Measurements from ENCODE around the gene ENTREP1.
"Not testable (repeated sequence)": the region's sequence is repeated elsewhere in the genome, so short reads cannot be mapped to it uniquely, and the experiment has no call there.

Gene ENTREP1

DNA sequence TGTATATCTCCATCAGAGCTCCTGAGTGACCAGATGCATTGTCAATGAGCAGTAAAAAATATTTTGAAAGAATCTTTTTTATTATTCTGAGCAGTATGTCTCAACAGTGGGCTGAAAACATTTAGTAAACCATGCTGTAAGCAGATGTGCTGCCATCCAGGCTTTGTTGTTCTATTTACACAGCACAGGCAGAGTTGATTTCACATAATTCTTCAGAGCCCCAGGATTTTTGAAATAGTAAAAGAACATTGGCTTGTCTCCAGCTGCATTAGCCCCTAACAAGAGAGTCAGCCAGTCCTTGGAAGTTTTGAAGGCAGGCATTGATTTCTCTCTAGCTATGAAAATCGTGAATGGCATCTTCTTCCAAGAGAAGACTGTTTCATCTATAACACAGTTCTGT is 25.2 kb upstream of the ENTREP1 start:
- Histone ChIP-seq H3K9ac (ENCODE audit: low read depth, low read length) (no peak overlapping the region), H3K9me3 (ENCODE audit: insufficient read depth, low read depth, low read length) (no peaks in the 10 kb centered on the region), H3K4me3 (ENCODE audit: low read length) (no peak overlapping the region), H3K36me3 (ENCODE audit: insufficient read depth, low read depth, low read length) (no peaks in the 10 kb centered on the region), H3K4me1 (ENCODE audit: insufficient read depth, low read length) (no peaks in the 10 kb centered on the region), H3K27me3 (ENCODE audit: insufficient read depth, low read length) (no peaks in the 10 kb centered on the region), H3K27ac (ENCODE audit: low read length) (no peak overlapping the region)

DNA sequence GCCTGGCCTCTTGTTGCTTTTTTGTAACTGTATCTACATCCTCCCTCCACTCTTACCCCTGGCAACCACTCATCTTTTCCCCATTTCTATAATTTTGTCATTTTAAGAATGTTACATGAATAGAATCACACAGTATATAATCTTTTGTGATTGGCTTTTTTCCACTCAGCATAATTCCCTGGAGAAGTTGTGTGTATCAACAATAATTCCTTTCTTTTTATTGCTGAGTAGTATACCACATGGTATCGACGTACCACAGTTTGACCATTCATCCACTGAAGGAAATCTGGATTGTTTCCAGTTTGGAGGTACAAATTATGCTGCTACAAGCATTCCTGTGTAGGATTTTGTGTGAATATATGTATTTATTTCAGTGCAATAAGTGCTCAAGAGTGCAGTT is 21.7 kb upstream of the ENTREP1 start:
- peaks cover 11% of the 10 kb centered on the region for H3K4me1 ChIP-seq (ENCODE audit: insufficient read depth, low read length)
- no peak overlapping the region for H3K4me3 ChIP-seq (ENCODE audit: low read length)
- no peaks in the 10 kb centered on the region for H3K27me3 ChIP-seq (ENCODE audit: insufficient read depth, low read length)
- no peaks in the 10 kb centered on the region for H3K9me3 ChIP-seq (ENCODE audit: insufficient read depth, low read depth, low read length)
- no peaks in the 10 kb centered on the region for H3K36me3 ChIP-seq (ENCODE audit: insufficient read depth, low read depth, low read length)
- H3K9ac ChIP-seq (ENCODE audit: low read depth, low read length): no peak overlapping the region
- no peak overlapping the region for H3K27ac ChIP-seq (ENCODE audit: low read length)

DNA sequence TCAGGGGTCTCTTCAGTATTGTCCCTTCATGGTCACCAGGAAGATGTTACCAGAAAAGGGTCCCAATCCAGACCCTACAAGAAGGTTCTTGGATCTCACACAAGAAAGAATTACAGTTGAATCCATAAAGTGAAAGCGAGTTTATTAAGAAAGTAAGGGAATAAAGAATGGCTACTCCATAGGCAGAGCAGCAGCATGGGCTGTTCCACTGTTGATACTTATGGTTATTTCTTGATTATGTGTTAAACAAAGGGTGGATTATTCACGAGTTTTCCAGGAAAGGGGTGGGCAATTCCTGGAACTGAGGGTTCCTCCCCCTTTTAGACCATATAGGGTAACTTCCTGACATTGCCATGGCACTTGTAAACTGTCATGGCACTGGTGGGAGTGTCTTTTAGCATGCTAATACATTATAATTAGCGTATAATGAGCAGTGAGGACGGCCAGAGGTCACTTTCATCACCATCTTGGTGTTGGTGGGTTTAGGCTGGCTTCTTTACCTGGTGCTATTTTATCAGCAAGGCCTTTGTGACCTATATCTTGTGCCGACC is 18.0 kb upstream of the ENTREP1 start:
- peaks cover 13% of the 10 kb centered on the region; the same call in 1 of the 2 replicates for H3K9me3 ChIP-seq (ENCODE audit: insufficient read depth, low read depth, low read length)
- H3K9ac ChIP-seq (ENCODE audit: low read depth, low read length): peak overlapping the region; percentile 56; the same call in 1 of the 2 replicates
- peaks cover 19% of the 10 kb centered on the region for H3K4me1 ChIP-seq (ENCODE audit: insufficient read depth, low read length)
- peak overlapping the region; percentile 10; the same call in 1 of the 2 replicates for H3K4me3 ChIP-seq (ENCODE audit: low read length)
- not testable (repeated sequence) for H3K36me3 ChIP-seq (ENCODE audit: insufficient read depth, low read depth, low read length); H3K27me3 ChIP-seq (ENCODE audit: insufficient read depth, low read length)
- peak overlapping the region; percentile 67 for H3K27ac ChIP-seq (ENCODE audit: low read length)

DNA sequence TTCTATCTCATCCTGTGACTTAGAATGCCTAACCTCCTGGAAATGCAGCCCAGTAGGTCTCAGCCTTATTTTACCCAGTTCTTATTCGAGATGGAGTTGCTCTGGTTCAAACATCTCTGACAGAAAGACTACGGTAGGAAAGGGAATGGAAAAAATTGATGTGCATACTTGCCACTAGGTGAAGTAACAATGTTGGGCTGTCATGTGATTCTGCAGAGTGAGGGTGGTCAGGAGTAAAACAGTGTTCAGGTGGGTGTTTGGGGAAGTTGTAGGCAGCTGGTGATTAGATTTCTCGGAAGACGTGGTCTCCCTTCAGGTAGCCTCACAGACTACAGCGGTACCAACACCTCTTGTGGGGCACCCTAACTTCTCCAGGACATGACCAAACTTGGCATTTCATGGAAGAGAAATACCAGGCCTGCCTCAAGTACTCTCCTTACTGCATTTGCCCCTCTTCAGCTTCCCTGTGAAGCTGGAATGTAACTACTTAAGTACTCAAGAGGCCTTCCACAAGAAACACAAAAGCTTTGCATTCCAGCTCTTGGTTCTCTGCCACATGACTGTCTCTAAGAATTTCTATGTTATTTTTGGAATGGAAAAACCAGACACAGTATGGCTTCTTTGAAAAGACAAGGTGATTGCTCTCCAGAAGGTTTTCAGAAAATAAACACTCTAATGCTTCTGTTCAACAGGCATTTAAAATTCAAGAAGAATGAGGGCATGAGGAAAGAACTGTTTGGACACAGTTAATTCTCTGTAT is 17.4 kb upstream of the ENTREP1 start:
- no peaks in the 10 kb centered on the region for H3K27me3 ChIP-seq (ENCODE audit: insufficient read depth, low read length)
- H3K9ac ChIP-seq (ENCODE audit: low read depth, low read length): peak overlapping the region; percentile 56
- H3K36me3 ChIP-seq (ENCODE audit: insufficient read depth, low read depth, low read length): no peaks in the 10 kb centered on the region
- peak overlapping the region; percentile 40; the same call in 1 of the 2 replicates for H3K4me3 ChIP-seq (ENCODE audit: low read length)
- peaks cover 19% of the 10 kb centered on the region for H3K4me1 ChIP-seq (ENCODE audit: insufficient read depth, low read length)
- H3K27ac ChIP-seq (ENCODE audit: low read length): peak overlapping the region; percentile 67
- peaks cover 20% of the 10 kb centered on the region for H3K9me3 ChIP-seq (ENCODE audit: insufficient read depth, low read depth, low read length)

DNA sequence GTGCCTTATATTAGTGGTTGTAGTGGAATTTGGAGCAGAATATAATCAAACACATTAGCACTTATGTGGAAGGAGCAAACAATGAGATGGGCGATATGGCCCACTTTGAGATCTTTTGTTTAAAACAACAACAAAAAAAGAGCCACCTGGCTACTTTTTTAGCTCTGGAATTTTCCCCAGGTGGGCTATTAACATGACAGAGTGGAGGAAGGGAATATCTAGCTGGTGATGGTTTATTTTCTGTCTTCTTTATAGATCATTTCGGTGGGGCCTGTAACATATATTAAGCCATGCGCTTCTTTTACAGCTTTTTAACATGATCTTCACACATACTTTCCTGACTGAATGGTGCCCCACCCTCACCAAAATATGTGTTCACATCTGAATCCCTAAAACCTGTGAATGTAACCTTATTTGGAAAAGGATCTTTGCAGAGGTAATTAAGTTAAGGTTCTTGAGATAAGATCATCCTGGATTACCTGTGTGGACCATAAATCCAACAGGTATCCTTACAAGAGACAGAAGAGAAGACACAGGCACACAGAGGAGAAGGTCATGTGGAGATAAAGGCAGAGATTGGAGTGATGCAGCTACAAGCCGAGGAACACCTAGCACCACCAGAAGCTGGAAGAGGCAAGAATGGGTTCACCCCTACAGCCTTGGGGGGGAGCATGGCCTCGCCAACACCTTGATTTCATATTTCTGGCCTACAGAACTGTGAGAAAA is 16.6 kb upstream of the ENTREP1 start:
- H3K4me1 ChIP-seq (ENCODE audit: insufficient read depth, low read length): peaks cover 19% of the 10 kb centered on the region
- peak overlapping the region; percentile 55 for H3K9ac ChIP-seq (ENCODE audit: low read depth, low read length)
- peak overlapping the region; percentile 67 for H3K27ac ChIP-seq (ENCODE audit: low read length)
- no peaks in the 10 kb centered on the region for H3K36me3 ChIP-seq (ENCODE audit: insufficient read depth, low read depth, low read length)
- H3K9me3 ChIP-seq (ENCODE audit: insufficient read depth, low read depth, low read length): peaks cover 27% of the 10 kb centered on the region
- H3K27me3 ChIP-seq (ENCODE audit: insufficient read depth, low read length): no peaks in the 10 kb centered on the region
- H3K4me3 ChIP-seq (ENCODE audit: low read length): peak overlapping the region; percentile 40; the same call in 1 of the 2 replicates

DNA sequence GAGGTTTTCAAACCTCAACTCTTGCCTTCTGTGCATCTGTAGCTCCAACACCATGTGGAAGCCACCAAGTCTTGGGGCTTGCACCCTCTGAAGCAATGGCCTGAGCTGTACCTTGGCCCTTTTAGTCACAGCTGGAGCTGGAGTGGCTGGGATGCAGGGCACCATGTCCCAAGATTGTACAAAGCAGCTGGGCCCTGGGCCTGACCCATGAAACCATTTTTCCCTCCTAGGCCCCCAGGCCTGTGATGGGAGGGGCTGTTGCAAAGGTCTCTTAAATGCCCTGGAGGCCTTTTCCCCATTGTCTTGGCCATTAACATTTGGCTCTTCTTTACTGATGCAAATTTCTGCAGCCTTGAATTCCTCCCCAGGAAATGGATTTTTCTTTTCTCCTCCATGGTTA is 11.8 kb upstream of the ENTREP1 start:
- no peaks in the 10 kb centered on the region for H3K27me3 ChIP-seq (ENCODE audit: insufficient read depth, low read length)
- no peak overlapping the region for H3K27ac ChIP-seq (ENCODE audit: low read length)
- H3K9ac ChIP-seq (ENCODE audit: low read depth, low read length): no peak overlapping the region
- H3K36me3 ChIP-seq (ENCODE audit: insufficient read depth, low read depth, low read length): no peaks in the 10 kb centered on the region
- H3K9me3 ChIP-seq (ENCODE audit: insufficient read depth, low read depth, low read length): peaks cover 37% of the 10 kb centered on the region
- peaks cover 9% of the 10 kb centered on the region; the same call in 1 of the 2 replicates for H3K4me1 ChIP-seq (ENCODE audit: insufficient read depth, low read length)
- no peak overlapping the region for H3K4me3 ChIP-seq (ENCODE audit: low read length)

DNA sequence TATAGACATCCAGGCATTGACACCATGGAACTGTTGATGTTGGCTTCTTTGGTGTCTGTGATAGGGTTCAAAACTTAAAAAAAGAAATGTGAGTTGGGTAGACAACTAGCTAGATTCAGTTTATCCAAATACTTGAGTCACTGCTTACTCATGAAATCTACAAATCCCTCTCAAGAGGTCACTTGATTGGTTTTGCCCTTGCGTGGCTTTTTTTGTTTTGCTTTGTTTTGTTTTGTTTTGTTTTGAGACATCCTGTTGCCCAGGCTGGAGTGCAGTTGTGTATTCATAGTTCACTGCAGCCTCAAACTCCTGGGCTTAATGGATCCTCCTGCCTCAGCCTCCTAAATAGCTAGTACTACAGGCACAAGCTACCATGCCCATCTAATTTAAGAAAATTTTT is 10.5 kb upstream of the ENTREP1 start:
- no peaks in the 10 kb centered on the region for H3K27me3 ChIP-seq (ENCODE audit: insufficient read depth, low read length)
- peaks cover 5% of the 10 kb centered on the region; the same call in 1 of the 2 replicates for H3K4me1 ChIP-seq (ENCODE audit: insufficient read depth, low read length)
- H3K27ac ChIP-seq (ENCODE audit: low read length): no peak overlapping the region
- no peak overlapping the region for H3K4me3 ChIP-seq (ENCODE audit: low read length)
- H3K36me3 ChIP-seq (ENCODE audit: insufficient read depth, low read depth, low read length): no peaks in the 10 kb centered on the region
- H3K9me3 ChIP-seq (ENCODE audit: insufficient read depth, low read depth, low read length): peaks cover 37% of the 10 kb centered on the region
- H3K9ac ChIP-seq (ENCODE audit: low read depth, low read length): no peak overlapping the region

DNA sequence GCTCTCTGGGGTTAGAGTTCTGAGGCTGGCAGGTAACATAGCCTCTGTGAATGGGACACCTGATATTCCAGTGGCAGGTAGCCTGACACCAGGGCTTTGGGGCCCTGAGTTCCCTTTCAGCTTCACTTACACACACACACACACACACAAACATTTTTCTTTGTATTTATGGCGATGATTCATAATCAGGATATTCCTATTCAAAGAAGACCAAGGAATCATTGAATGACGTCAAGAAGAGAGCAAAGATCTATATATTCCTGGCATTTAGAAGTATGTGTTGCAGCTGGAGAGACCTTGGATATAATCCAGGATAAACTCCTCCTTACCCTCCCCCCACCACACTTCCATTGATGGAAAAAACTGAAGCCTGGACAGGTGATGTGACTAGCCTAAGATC is 7.9 kb upstream of the ENTREP1 start:
- Histone ChIP-seq H3K27me3 (ENCODE audit: insufficient read depth, low read length) (no peaks in the 10 kb centered on the region), H3K9me3 (ENCODE audit: insufficient read depth, low read depth, low read length) (peaks cover 23% of the 10 kb centered on the region), H3K4me3 (ENCODE audit: low read length) (no peak overlapping the region), H3K36me3 (ENCODE audit: insufficient read depth, low read depth, low read length) (no peaks in the 10 kb centered on the region), H3K9ac (ENCODE audit: low read depth, low read length) (no peak overlapping the region), H3K4me1 (ENCODE audit: insufficient read depth, low read length) (peaks cover 14% of the 10 kb centered on the region; the same call in 1 of the 2 replicates), H3K27ac (ENCODE audit: low read length) (no peak overlapping the region)

DNA sequence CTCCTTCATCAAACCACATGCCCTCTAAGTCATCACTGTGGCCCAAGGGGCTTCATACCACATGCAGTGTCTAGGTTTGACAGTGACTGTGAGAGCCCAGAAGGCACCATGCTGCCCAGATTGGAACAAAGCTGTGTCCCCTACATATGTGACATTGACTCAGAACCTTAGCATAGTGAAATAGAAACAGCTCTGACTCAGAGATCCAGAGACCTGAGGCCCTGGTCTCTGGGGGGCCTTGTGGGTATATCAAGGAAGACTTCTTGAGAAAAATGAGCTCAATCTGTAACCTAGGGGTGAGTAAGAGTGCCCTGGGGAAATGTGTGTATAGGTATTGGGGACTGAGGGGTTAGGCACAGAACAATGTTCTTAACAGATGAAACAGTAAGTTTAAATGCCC is 7.1 kb upstream of the ENTREP1 start:
- Histone ChIP-seq H3K9me3 (ENCODE audit: insufficient read depth, low read depth, low read length) (peaks cover 15% of the 10 kb centered on the region), H3K27ac (ENCODE audit: low read length) (no peak overlapping the region), H3K9ac (ENCODE audit: low read depth, low read length) (no peak overlapping the region), H3K27me3 (ENCODE audit: insufficient read depth, low read length) (peaks cover 6% of the 10 kb centered on the region; the same call in 1 of the 2 replicates), H3K36me3 (ENCODE audit: insufficient read depth, low read depth, low read length) (no peaks in the 10 kb centered on the region), H3K4me1 (ENCODE audit: insufficient read depth, low read length) (peaks cover 14% of the 10 kb centered on the region; the same call in 1 of the 2 replicates), H3K4me3 (ENCODE audit: low read length) (no peak overlapping the region)

DNA sequence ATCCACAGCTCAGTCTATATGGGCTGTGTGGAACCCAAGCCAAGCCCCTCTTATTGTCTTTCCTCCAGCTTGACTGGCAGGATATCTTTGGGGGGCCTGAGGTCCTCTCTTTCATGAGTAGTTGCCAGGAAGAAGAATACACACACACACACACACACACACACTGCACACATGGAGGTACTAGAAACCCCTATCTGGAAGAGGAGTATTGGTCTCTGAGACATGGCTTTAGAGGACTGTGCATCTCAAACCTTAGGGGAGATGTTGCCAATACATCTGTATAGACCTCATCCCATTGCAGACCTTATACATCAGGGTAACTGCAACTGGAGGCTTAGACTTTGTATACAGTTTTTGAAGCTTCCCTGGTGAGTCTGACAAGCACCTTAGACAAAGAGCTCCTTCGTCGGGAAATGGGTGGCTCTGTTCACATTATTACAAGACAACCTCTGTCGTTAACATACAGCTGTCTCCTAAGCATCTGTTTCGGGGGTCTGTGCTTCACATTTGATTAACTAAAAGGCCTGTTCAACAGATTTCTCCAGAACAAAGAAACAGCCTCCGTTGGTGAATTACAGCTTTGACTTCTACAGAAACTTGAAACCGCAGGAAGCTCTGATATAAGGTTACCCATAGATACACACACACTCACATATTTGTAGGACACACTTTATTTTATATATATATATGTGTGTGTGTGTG is 5.5 kb upstream of the ENTREP1 start:
- H3K27ac ChIP-seq (ENCODE audit: low read length): no peak overlapping the region
- no peaks in the 10 kb centered on the region for H3K9me3 ChIP-seq (ENCODE audit: insufficient read depth, low read depth, low read length)
- no peak overlapping the region for H3K4me3 ChIP-seq (ENCODE audit: low read length)
- no peaks in the 10 kb centered on the region for H3K36me3 ChIP-seq (ENCODE audit: insufficient read depth, low read depth, low read length)
- H3K4me1 ChIP-seq (ENCODE audit: insufficient read depth, low read length): peaks cover 14% of the 10 kb centered on the region; the same call in 1 of the 2 replicates
- H3K27me3 ChIP-seq (ENCODE audit: insufficient read depth, low read length): peaks cover 22% of the 10 kb centered on the region
- no peak overlapping the region for H3K9ac ChIP-seq (ENCODE audit: low read depth, low read length)

DNA sequence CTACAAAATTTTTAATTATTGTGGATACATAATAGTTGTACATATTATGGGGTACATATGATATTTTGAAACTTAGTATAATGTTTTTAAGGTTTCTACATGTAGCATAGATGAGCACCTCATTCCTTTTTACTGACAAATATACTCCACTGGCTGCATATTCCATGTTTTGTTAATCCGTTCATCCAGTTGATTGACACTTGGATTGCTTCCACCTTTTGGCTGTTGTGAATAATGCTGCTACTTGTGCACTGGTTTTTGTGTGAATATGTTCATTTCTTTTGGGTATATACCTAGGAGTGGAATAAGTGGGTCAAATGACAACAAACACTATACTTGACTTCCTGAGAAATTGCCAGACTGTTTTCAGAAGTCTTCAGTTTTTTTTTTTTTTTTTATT is 2.8 kb upstream of the ENTREP1 start:
- H3K27ac ChIP-seq (ENCODE audit: low read length): no peak overlapping the region
- H3K9me3 ChIP-seq (ENCODE audit: insufficient read depth, low read depth, low read length): no peaks in the 10 kb centered on the region
- peaks cover 46% of the 10 kb centered on the region for H3K27me3 ChIP-seq (ENCODE audit: insufficient read depth, low read length)
- H3K4me1 ChIP-seq (ENCODE audit: insufficient read depth, low read length): peaks cover 17% of the 10 kb centered on the region; the same call in 1 of the 2 replicates
- H3K36me3 ChIP-seq (ENCODE audit: insufficient read depth, low read depth, low read length): no peaks in the 10 kb centered on the region
- H3K4me3 ChIP-seq (ENCODE audit: low read length): no peak overlapping the region
- no peak overlapping the region for H3K9ac ChIP-seq (ENCODE audit: low read depth, low read length)

All from iPS-20b (cell line).